Mesenchymal stem cell (in vitro differentiated cells and primary cell): Measurements from ENCODE around the gene RPS27L.
A peak's percentile ranks its signal among the peaks of the same experiment; 100 is the strongest.

Source experiments
- DNase-seq: peaks from one replicate; pipeline ENCODE4 v3.0.0-alpha.2; 2013
- H2AFZ ChIP-seq: one replicate; pipeline ENCODE4 v1.6.1; 2013; ENCODE audit warnings: low read depth, mild to moderate bottlenecking, control low read depth, inconsistent platforms, low read length, moderate library complexity
- H2AK5ac ChIP-seq: 2 replicates; pipeline ENCODE4 v1.6.1; 2013; ENCODE audit warnings: low read length, moderate library complexity, mild to moderate bottlenecking, inconsistent platforms; ENCODE audit not compliant: severe bottlenecking
- H2BK120ac ChIP-seq: one replicate; pipeline ENCODE4 v1.6.1; 2013; ENCODE audit warnings: low read depth, mild to moderate bottlenecking, inconsistent platforms, low read length, moderate library complexity
- H2BK12ac ChIP-seq, 2 experiments: one replicate each; pipeline ENCODE4 v1.6.1; 2013; ENCODE audit warnings: inconsistent platforms in 2 of 2, low read length in 2 of 2, mild to moderate bottlenecking in 2 of 2, moderate library complexity in 2 of 2, control low read depth in 1 of 2
- H2BK15ac ChIP-seq: one replicate; pipeline ENCODE4 v1.6.1; 2013; ENCODE audit warnings: mild to moderate bottlenecking, low read depth, inconsistent platforms; ENCODE audit not compliant: poor library complexity, severe bottlenecking
- H2BK5ac ChIP-seq: 2 replicates; pipeline ENCODE4 v1.6.1; 2013; ENCODE audit warnings: low read depth, mild to moderate bottlenecking, low read length, control low read depth, inconsistent platforms; ENCODE audit not compliant: poor library complexity, severe bottlenecking
- H3K14ac ChIP-seq, 2 experiments: one replicate each; pipeline ENCODE4 v1.6.1; 2013; ENCODE audit warnings: inconsistent platforms in 2 of 2, low read length in 2 of 2, control low read depth in 1 of 2, mild to moderate bottlenecking in 1 of 2, moderate library complexity in 1 of 2
- H3K18ac ChIP-seq, 2 experiments: one replicate each; pipeline ENCODE4 v1.6.1; 2013; ENCODE audit warnings: inconsistent platforms in 2 of 2, low read length in 2 of 2, control low read depth in 1 of 2, low read depth in 1 of 2, mild to moderate bottlenecking in 1 of 2
- H3K23ac ChIP-seq, 2 experiments: one replicate each; pipeline ENCODE4 v1.6.1; 2013; ENCODE audit warnings: inconsistent platforms in 2 of 2, low read length in 2 of 2, mild to moderate bottlenecking in 2 of 2, moderate library complexity in 2 of 2, control low read depth in 1 of 2
- H3K27ac ChIP-seq: 2 replicates; pipeline ENCODE4 v1.5.1; 2013; ENCODE audit warnings: mild to moderate bottlenecking, moderate library complexity, low read length, control low read depth, inconsistent platforms; ENCODE audit not compliant: poor library complexity, severe bottlenecking
- H3K27me3 ChIP-seq, 2 experiments: 2 replicates each; pipeline versions ENCODE4 v1.6.1 to v1.7.0; 2013; ENCODE audit warnings: low read length in 2 of 2, mild to moderate bottlenecking in 2 of 2, moderate library complexity in 2 of 2, control low read depth in 1 of 2, inconsistent platforms in 1 of 2; ENCODE audit not compliant: control insufficient read depth in 1 of 2, insufficient read depth in 1 of 2
- H3K36me3 ChIP-seq, 2 experiments: 2 replicates each; pipeline versions ENCODE4 v1.6.1 to v1.7.0; 2013; ENCODE audit warnings: low read length in 2 of 2, control low read depth in 1 of 2, inconsistent platforms in 1 of 2, low read depth in 1 of 2, mild to moderate bottlenecking in 1 of 2; ENCODE audit not compliant: insufficient read depth in 2 of 2, control insufficient read depth in 1 of 2
- H3K4ac ChIP-seq, 2 experiments: one replicate each; pipeline ENCODE4 v1.6.1; 2013; ENCODE audit warnings: inconsistent platforms in 2 of 2, low read length in 2 of 2, mild to moderate bottlenecking in 2 of 2, moderate library complexity in 2 of 2, control low read depth in 1 of 2, low read depth in 1 of 2
- H3K4me1 ChIP-seq: 2 replicates; pipeline ENCODE4 v1.6.1; 2013; ENCODE audit warnings: low read depth, low read length, control low read depth; ENCODE audit not compliant: control insufficient read depth, insufficient read depth
- H3K4me2 ChIP-seq: 2 replicates; pipeline ENCODE4 v1.6.1; 2013; ENCODE audit warnings: low read length, mild to moderate bottlenecking, inconsistent platforms; ENCODE audit not compliant: poor library complexity, severe bottlenecking
- H3K4me3 ChIP-seq, 2 experiments: 2 replicates each; pipeline versions ENCODE4 v1.5.1 to v1.7.0; 2013; ENCODE audit warnings: low read length in 2 of 2, mild to moderate bottlenecking in 2 of 2, control low read depth in 1 of 2, low read depth in 1 of 2; ENCODE audit not compliant: insufficient read depth in 1 of 2
- H3K79me1 ChIP-seq: replicated peaks from 2 replicates; pipeline ENCODE4 v1.6.1; 2013; ENCODE audit warnings: mild to moderate bottlenecking, control low read depth, low read length, inconsistent platforms; ENCODE audit not compliant: poor library complexity, severe bottlenecking
- H3K9ac ChIP-seq: 2 replicates; pipeline ENCODE4 v1.7.0; 2013; ENCODE audit warnings: mild to moderate bottlenecking, low read length, moderate library complexity
- H3K9me3 ChIP-seq: 2 replicates; pipeline ENCODE4 v1.7.0; 2013; ENCODE audit warnings: mild to moderate bottlenecking, low read length; ENCODE audit not compliant: control insufficient read depth
- H4K8ac ChIP-seq: one replicate; pipeline ENCODE4 v1.6.1; 2013; ENCODE audit warnings: inconsistent platforms, mild to moderate bottlenecking, low read length, moderate library complexity
- H4K91ac ChIP-seq: one replicate; pipeline ENCODE4 v1.6.1; 2013; ENCODE audit warnings: mild to moderate bottlenecking, low read length, inconsistent platforms
- WGBS: methylation state at CpG from one replicate; pipeline ENCODE4 v1.1.7; 2013; ENCODE audit warnings: mixed read lengths; 5-methylcytosine and 5-hydroxymethylcytosine counted together

The RPS27L gene

GRCh38 chr15:63134245-63134985 is 22.9 kb downstream of the RPS27L start:
- Histone ChIP-seq H2BK12ac (peak overlapping the region in 1 of 2 experiments; percentile 59), H3K18ac (peak overlapping the region in 1 of 2 experiments; percentile 21), H3K79me1 (peaks cover 7% of the 10 kb centered on the region), H2BK15ac (peak overlapping the region; percentile 53), H3K4me1 (peaks cover 2% of the 10 kb centered on the region), H3K23ac (no peak overlapping the region), H3K36me3 (peaks cover 8 to 33% of the 10 kb centered on the region in 2 experiments), H3K4me2 (no peak overlapping the region), H4K91ac (no peak overlapping the region), H2BK5ac (no peak overlapping the region), H2AFZ (no peak overlapping the region), H3K9ac (peak overlapping the region; percentile 90), H3K14ac (peak overlapping the region in 1 of 2 experiments; percentile 1), H3K4ac (peak overlapping the region in 1 of 2 experiments; percentile 49), H3K27me3 (no peaks in the 10 kb centered on the region), H2BK120ac (no peak overlapping the region), H3K9me3 (no peaks in the 10 kb centered on the region), H4K8ac (no peak overlapping the region), H2AK5ac (no peak overlapping the region), H3K4me3 (no peak overlapping the region), H3K27ac (no peak overlapping the region)
- WGBS, result 82% methylated on average over 2 of the region's 2 CpGs
- no peak for DNase-seq

GRCh38 chr15:63133786-63134185 is 23.5 kb downstream of the RPS27L start:
- peak; percentile 45 for DNase-seq
- H3K4me2 ChIP-seq, result no peak overlapping the region
- no peak overlapping the region for H3K18ac ChIP-seq
- no peak overlapping the region for H3K4me3 ChIP-seq
- H2AK5ac ChIP-seq, result no peak overlapping the region
- peak overlapping the region; percentile 90 for H3K9ac ChIP-seq
- no peak overlapping the region for H3K23ac ChIP-seq
- no peaks in the 10 kb centered on the region for H3K27me3 ChIP-seq
- peaks cover 8% of the 10 kb centered on the region for H3K79me1 ChIP-seq
- no peak overlapping the region for H2BK12ac ChIP-seq
- H2BK5ac ChIP-seq, result no peak overlapping the region
- peaks cover 7 to 39% of the 10 kb centered on the region in 2 experiments for H3K36me3 ChIP-seq
- H2BK15ac ChIP-seq, result no peak overlapping the region
- H3K27ac ChIP-seq, result no peak overlapping the region
- peaks cover 2% of the 10 kb centered on the region for H3K4me1 ChIP-seq
- H3K9me3 ChIP-seq, result no peaks in the 10 kb centered on the region
- H4K91ac ChIP-seq, result no peak overlapping the region
- no peak overlapping the region for H4K8ac ChIP-seq
- no peak overlapping the region for H3K14ac ChIP-seq
- no peak overlapping the region for H2AFZ ChIP-seq
- no peak overlapping the region for H2BK120ac ChIP-seq
- no peak overlapping the region for H3K4ac ChIP-seq
- 86% methylated on average over 1 of the region's 1 CpG for WGBS

GRCh38 chr15:63126726-63127125 is 30.6 kb downstream of the RPS27L start:
- Histone ChIP-seq H2BK5ac (no peak overlapping the region), H3K4me1 (no peaks in the 10 kb centered on the region), H3K27me3 (no peaks in the 10 kb centered on the region), H2AK5ac (no peak overlapping the region), H2BK120ac (no peak overlapping the region), H3K79me1 (peaks cover 10% of the 10 kb centered on the region), H3K4me3 (no peak overlapping the region), H3K4ac (no peak overlapping the region), H2BK15ac (no peak overlapping the region), H3K4me2 (no peak overlapping the region), H3K9me3 (no peaks in the 10 kb centered on the region), H3K14ac (no peak overlapping the region), H3K36me3 (peaks cover 21 to 58% of the 10 kb centered on the region in 2 experiments), H4K8ac (no peak overlapping the region), H4K91ac (no peak overlapping the region), H2AFZ (no peak overlapping the region), H2BK12ac (no peak overlapping the region), H3K9ac (peak overlapping the region; percentile 16), H3K23ac (no peak overlapping the region), H3K27ac (no peak overlapping the region), H3K18ac (no peak overlapping the region)
- WGBS, result 85% methylated on average over 2 of the region's 3 CpGs
- DNase-seq, result no peak

GRCh38 chr15:63124506-63124905 is 32.8 kb downstream of the RPS27L start:
- Histone ChIP-seq H3K18ac (no peak overlapping the region), H3K9me3 (no peaks in the 10 kb centered on the region)
- DNase-seq, result no peak

More at GRCh38 chr15:63124506-63124905, 32.8 kb downstream of the RPS27L start:
- Histone ChIP-seq H3K4me3 (no peak overlapping the region), H3K4me1 (no peaks in the 10 kb centered on the region), H2BK5ac (no peak overlapping the region), H3K79me1 (peaks cover 10% of the 10 kb centered on the region), H3K4ac (no peak overlapping the region), H3K27ac (no peak overlapping the region), H4K91ac (no peak overlapping the region), H3K4me2 (no peak overlapping the region), H3K9ac (no peak overlapping the region), H3K23ac (no peak overlapping the region), H2BK120ac (no peak overlapping the region), H3K14ac (no peak overlapping the region), H3K27me3 (no peaks in the 10 kb centered on the region), H3K36me3 (peaks cover 17 to 35% of the 10 kb centered on the region in 2 experiments), H2BK15ac (no peak overlapping the region), H2AFZ (no peak overlapping the region), H2BK12ac (no peak overlapping the region), H2AK5ac (no peak overlapping the region), H4K8ac (no peak overlapping the region)
- 99% methylated on average over 9 of the region's 9 CpGs for WGBS
